Measurements from ENCODE around the gene COL18A1.

GRCh38 chr21:45461806-45462341 is 56.9 kb downstream of the COL18A1 start:
- TF ChIP-seq POLR2A (IDR thresholded peaks at IDR 0.05) (no peak), CTCF (IDR thresholded peaks at IDR 0.05) (no peak), EP300 (IDR thresholded peaks at IDR 0.05) (no peak)
